Kidney glomerular epithelial cell (primary cell): Measurements from ENCODE around the gene GDF2.

Experiments used
- DNase-seq: peaks from one replicate; lab custom pipeline; 2025; lab: John Stamatoyannopoulos, UW

The GDF2 gene

DNA sequence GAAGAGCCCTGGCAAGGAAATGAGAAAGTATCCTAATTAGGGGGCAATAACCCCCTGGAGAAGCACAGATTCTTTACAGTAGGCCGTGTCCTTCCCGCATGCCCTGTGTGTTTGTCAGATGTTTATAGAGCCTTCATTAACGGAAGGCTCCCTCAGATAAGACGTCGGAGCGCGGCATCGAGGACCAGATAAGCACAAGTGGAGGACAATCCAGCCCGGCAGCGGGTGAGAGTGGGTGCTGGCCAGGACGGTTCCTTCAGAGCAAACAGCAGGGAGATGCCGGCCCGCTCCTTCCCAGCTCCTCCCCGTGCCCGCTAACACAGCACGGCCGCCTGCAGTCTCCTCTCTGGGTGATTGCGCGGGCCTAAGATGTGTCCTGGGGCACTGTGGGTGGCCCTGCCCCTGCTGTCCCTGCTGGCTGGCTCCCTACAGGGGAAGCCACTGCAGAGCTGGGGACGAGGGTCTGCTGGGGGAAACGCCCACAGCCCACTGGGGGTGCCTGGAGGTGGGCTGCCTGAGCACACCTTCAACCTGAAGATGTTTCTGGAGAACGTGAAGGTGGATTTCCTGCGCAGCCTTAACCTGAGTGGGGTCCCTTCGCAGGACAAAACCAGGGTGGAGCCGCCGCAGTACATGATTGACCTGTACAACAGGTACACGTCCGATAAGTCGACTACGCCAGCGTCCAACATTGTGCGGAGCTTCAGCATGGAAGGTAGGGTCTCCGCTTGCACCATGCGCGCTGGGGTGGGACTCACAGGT, at the start of gene GDF2:
TSS of gene GDF2 (plus strand) at position 155 of the 762 bp plus-strand sequence. CDS start at position 370, 215 bp downstream.
- no peak for DNase-seq

DNA sequence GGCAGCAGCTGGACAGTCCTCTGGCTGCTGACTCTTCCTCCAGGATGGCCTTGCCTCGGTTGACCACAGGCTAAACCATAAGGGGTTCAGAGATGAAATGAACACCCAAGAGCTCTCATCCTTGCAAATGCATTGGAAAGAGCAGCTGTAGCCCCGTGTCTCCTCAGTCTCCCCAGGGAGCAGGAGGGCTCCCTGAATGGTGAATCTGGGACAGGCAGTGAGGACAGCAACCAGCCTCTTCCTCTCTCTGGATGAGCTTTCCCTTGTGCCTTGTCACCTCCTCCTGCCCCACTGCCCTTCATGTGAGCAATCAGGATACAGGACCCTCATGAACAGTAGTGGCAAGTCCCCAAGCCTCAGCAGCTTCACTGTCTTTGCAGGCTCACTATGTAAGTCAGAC, 46.2 kb upstream of the GDF2 start:
- DNase-seq: no peak

DNA sequence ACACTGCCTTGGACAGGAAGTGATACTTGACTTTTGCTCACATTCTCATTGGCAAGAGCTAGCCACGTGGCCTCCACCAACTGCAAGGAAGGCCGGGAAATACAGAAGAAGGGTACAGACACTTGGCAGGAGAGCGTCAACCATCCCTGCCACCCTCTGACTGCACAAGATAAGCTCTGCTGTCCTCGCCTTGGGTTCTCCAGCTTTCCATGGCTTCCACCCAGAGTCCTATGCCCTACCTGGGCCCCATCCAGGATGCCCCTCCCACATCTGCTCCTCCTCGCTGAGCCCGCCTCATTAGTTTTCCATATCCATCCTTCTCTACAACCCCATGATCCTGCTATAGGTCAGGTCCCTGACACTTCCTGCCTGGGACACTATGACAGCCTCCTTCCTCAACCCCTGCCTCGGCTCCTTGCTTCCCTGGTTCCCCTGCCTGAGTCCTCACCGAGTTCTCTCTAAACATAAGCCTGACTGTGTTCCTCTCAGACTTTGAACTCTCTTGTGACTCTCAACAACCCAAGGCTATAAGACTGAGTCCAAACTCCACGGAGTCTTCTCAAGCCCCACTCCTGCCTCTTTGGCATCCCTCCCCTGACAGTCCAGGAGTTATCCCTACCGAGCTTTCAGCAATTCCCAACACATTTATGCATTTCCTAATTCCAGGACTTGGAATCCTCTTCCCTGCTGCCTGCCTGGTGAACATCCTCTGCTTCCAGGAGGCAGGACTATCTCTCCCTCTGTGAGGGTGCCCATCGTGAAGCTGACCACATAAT, 45.5 kb upstream of the GDF2 start:
- DNase-seq: no peak

DNA sequence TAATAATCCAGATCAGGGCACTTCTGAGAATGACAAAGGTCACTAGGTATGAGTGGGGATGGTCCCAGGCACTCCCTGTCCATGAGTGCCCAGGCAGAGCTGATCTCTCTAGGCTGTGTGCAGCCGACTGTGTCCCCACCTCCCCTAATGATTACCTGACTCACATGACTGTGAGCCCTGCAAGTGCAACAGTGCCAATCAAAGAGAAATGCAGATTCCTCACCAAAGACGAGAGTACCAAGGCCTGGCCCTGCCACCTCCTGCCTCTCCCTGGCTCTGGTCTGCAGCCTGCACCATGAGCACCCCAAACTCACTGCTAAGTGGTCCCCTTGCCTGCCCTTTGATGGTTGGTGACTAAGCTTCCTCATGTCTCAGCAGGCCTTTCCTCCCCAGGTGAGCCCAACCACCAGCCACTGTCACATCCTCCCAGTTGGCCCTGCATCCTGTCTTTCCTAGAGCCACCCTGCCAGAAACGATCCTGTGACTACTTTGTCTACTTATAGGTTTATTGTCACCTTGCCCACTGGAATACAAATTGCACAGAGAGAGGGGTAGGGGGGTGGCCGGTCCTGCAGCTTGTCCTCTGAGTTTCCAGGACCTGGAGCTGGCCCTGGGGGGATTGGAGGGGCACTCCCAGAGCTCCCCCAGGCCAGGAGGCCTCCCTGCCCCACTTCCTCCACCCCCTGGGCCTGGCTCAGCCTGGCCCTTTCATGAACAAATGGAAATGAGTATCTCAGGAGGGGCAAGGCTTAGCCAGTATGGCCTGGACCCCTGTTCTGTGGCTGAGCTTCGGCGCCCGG, 44.7 kb upstream of the GDF2 start:
- DNase-seq: no peak

DNA sequence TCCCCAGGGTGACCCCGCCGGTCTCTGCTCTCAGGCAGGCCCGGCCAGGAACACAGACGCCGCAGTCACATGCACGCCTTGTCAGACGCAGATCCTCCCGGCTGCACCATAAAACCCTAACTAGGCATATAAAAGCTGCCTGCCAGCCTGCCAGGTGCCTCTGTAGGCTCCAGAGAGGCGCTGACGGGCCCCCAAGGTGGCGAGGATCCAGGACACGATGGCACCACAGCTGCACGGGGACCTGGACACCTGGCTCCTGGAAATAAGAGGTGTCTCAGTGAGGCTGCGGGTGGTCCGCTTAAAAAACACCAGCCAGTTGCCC, 44.1 kb upstream of the GDF2 start:
- DNase-seq: no peak

DNA sequence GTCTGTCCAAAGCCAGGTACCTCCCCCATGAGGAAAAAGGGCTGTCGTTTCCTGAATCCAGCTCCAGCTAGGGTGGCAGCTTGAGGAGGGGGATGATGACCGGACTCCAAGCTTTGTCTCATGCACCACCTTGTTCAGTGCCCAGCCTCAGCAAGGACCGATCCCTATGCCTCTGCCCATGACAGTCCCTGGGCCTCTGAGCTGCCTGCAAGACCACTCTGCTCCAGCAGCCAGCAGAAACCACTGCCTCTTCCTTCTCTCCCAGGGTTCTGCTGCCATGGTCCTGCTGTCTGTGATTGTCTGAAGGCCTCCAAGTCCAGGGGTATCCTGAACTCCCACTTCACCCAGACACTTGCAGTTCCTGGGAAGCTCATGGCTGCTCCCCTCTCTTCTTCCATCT, 43.5 kb upstream of the GDF2 start:
- no peak for DNase-seq

DNA sequence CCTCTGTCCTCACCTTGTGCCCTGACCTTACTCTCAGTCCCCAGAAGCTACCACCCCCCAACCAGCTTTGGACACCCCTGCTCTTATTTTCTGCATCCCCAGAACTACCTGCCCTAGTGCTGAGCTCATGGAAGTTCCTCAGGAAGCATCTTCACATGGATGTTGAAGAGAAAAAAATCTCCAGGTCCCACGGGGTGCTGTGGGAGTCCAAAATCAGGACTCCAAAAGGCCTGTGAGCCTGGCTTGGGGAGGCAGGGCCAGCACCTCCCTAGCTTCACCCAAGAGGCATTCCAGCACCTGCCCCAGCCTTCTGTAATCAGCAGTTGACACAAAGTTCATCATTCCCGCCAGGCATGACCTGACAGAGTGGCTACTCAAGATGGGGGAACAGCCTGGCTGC, 43.0 kb upstream of the GDF2 start:
- DNase-seq: no peak

DNA sequence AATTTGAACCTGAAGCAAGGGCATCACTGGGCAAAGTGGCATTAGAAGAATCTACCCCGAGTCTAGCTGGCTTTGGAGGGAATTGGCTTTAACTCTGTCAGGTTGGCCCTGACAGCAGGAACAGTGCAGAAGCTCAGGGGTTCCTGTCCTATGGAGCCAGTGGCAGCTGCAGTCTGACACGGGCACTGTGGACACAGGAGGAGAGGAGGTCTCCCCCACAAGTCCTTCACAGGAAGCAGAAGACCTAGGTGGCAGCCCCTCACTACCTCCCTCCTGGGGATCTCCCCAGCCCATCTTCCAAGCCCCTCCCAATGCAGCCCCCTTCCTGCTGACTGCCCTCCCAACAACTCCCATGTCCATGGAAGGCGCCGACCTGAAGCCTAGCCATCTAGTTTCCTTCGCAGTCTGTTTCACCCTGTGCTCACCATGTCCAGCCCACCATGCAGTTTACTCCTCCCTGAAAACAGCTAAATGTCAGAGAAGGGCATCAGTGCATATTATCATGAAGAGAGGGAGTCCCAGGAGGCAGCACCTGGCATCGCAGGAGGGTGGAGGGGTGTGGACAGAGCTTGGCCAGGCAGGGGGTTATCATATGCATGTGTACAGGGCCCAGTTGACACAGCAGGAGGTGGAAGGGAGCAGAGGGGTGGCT, 40.1 kb upstream of the GDF2 start:
- DNase-seq: no peak

DNA sequence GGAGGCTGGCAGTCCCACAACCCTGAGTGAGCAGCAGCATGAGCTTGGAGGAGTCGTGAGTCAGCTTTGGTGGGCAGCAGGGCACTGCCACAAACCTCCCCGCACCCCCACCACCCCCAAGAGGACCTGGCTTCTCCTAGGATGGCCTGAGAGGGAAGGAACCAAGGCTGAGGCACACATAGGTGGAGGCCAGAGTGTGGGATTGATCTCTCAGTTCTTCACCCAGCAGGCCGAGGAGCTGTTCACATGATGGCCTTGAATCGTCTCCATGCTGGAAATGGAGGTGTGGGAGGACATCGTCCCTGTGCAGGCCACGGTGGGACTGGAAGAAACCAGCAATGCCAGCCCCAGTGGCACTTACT, 39.6 kb upstream of the GDF2 start:
- no peak for DNase-seq

DNA sequence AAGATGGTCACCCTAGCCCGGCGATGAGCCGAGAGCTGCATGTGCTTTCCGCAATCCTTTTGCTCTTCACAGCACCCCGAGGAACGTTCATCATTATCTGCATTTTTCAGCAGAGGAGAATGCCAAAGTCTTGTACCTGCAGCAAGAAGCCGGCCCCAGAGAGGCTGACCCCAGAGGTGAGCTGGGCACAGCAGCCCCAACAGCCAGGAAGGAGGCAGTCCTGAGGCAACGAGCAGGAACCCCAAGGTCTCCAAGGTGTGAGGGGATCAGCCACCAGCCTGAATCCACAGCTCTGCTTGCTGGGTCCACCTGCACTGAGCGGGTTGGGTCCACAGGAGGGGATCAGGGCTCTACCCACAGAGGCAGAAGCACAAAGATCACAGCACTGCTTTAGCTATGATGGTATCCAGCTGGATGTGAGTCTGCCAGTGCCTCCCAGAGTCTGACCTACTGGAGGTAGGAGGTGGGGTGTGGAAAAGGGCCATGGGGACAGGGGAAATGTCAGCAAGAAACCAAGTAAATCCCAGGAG, 39.1 kb upstream of the GDF2 start:
- DNase-seq: no peak

DNA sequence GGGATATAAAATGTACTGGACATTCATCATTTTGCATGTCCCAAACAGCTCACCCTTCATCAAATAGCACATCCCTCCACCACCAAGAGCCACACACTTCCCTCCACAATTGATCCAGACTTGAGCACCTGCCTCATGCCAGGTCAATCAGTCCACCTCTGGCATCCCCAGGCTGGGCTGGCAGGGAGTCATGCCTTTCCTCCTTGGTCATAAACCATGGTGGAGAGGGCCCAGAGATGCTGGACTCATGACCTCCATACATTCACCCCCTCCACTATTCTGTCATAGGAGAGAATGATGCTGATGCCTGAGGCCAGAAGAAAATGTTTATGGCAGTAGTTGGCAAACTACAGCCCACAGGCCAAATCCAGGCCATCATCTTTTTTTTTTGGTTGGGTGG, 38.4 kb upstream of the GDF2 start:
- no peak for DNase-seq

DNA sequence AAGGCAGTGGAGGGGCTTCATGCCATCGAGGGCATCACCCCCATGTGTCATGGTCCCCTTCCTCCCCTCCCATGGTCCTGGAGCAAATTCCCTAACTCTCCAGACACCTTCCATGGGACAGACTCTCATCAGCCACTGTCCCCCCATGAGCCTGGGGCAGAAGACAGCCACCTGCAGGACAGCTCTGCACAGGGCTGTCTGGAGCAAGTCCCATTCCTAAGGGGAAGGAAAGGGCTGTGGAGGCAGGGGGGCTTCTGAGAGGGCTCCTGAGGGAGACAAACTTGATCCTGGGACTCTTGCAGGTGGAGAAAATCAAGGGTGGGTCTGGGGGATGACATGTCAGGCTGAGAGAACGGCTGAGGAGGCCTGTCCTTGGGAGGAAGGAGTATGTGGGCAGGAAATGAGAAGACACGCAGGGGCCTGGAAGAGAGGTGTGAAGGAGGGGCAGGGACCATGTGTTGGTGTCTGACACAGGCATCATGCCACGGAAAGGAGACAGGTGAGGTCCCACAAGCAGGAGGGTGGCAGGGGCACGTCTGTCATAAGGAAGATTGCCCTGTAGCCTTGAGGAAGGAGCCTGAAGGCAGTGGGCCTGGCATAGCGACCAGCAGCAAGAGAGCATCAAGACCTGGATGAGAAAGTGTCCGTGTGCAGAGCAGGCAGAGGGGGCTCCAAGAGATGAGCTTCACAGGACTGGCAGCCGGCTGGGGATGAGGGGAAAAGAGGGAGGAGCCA, 36.7 kb upstream of the GDF2 start:
- DNase-seq: no peak

DNA sequence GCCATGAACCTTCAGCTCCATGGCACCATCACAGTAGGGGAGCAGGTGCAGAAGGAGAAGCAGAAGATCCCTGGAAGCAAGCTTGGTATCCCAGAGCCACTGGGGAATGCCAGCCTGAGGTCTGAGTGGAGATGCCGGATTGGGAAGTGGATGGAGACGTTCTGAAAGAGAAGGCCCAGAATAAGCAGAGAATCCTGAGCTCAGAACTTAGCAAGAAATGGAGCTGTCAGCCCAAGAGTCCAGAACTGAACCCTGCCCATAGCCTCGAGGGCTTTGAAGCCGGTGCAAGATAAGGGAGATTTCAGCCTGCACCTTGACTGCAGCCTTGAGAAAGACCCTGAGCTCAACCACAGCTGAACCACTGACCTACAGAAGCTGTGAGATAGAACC, 36.1 kb upstream of the GDF2 start:
- DNase-seq: no peak

DNA sequence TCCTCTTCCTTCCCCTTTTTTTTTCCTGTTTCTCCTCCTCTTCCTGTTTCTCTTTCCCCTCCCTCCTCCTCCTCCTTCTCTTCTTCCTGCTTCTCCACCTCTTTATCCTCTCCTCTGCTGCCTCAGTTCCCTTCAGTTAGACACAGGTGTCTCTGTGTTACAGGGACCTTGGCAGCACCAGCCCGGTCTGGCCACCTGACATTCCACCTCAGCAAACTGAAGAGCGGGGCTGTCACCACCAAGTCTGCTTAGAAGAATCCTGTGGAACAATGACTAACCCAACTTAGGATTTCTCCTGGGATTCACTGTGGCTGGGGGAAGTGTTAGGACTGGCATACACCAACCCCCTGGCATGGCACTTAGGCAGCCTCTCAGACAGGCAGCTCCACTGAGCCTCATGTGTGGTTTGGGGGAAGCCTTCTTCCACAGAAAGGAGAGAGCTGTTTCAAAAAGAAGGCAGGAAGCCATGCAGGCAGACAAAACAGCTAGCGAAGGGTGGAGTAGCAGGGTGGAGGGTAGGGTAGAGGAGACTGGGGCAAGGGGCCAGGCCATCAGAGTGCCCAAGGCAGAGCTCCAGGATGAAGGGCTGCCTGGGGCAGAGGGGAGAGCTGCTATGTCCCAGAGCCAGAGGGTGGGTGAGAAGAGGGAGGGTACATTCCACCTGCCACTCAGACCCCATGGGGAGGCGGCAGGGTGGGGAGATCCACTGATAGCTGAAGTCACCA, 35.5 kb upstream of the GDF2 start:
- DNase-seq: no peak

DNA sequence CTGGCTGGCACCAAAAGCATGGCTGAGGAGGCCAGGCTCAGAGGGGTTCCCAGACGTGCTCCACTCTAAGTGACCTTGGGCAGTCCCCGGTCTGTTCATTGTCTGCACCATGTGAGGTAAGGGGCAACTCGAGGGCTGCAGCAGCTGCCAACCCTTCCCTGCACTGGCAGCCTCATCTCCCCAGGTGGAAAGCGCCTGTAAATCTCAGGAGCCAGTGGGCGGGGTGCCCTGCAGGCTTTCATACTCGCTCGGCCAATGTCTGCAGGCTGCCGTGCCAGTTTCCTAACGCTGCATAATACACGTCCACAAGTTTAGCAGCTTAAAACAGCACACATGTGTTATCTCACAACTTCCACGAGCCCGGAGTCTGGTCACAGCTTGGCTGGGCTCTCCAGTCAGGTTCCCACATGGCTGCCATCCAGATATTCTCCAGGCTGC, 34.9 kb upstream of the GDF2 start:
- no peak for DNase-seq

DNA sequence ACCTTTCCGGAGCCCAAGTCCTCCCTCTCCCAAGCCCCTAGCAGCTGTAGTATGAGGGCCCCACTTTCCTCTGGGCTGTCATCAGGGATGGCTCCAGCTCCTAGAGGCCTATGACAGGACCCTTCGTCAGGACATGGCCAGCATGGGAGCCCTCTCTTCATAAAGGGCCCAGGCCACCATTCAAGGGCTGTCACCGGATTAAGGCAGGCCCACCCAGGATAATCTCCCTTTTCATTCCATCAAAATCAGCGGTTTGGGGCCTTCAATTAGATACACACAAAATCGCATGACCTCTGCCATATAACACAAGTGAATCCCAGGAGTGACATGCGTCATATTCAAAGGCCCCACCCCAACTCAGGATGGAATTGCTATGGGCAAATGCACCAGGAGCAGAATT, 34.4 kb upstream of the GDF2 start:
- DNase-seq: no peak

DNA sequence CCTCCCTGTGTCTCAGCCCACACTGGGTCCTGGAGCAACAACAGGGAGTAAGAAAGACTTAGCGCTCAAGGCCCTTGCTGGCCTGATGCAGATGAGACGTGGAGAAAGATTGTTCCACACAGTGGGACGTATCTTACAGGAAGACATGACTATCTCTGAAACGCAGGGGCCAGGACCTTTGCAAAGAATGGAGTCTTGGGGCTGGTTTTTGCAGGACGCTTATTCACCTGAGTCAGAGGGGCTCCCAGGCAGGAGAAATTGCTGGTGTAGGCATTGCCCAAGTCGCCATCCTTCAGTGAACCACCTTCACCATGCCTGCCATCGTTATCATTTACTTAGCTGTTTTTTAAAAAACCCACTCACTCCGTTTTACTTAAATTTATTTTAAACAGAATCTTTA, 34.0 kb upstream of the GDF2 start:
- DNase-seq: no peak

DNA sequence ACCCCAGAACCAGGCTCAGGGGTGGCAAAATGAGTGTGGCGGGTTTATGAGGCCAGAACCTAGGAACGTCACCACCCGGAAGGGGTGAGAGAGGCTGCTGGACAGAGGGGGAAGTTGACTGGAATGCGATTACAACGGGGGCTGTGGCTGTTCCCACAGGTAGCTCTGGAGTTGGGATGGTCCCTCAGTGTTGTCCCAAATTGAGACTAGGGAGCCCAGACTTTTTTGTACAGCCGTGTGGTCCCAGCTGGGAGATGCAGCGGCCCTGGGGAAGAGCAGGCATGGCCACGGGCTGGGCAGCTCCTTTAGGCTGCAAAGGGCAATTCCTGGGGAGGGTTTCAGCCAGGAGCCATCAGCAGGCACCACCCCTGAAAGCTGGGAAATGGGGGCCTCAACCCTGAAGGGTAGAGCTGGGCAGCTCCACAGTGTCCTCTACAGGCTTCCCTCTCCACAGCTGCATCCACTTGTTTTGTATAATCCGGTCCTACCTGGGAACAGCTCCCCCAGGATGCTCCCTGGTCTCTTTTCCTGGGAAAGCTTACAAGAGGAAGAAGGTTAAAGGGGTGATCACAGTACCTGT, 33.2 kb upstream of the GDF2 start:
- no peak for DNase-seq

DNA sequence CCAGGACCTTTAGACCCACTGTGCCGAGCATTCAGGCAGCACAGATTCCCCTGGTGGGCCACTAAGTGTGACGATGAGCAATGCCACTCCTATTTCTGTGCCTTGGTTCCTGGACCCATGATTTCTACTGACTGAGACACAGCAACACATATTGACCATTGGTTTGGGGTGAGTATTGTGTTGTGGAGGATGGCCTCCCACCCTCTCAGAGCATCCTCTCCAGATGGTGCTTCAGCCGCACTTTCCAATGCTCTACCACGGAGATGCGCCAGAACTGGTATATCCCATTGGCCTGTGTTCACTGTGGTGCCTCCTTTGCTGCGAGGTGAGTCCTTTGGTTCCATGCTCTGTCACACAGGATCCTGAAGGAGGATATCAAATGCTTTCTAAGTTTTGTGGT, 32.3 kb upstream of the GDF2 start:
- DNase-seq: no peak

DNA sequence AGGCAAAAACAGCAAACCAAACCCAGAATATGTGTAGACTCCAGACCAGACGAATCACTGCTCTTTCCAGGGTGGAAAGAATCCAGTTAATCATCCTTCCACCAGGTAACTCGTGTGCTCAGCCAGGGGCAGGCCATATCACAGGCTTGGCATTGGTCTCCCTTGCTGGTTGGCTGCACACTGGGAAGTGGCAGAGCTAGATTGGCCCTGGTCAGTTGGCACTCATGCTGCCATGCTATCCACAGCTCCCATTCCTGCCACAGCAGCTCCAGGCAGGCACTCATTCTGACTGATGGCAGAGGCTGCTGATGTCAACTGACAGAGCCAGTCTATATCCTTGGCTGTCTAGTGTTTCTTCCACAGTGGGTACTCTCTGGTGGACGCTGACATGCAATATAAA, 31.9 kb upstream of the GDF2 start:
- DNase-seq: no peak

DNA sequence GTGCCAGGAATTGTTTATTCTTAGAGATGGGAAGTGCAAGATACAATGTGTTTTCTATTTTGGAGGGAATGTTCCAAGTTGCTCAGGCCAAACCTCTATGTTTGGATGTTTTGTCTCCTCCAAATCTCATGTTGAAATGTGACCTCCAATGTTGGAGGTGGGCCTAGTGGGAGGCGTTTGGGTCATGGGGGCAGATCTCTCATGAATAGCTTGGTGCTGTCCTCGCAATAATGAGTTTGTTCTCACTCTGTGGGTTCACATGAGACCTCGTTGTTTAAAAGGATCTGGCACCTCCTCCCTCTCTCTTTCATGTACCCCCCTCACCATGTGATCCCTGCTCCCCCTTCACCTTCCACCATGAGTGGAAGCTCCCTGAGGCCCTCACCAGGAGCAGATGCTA, 30.6 kb upstream of the GDF2 start:
- no peak for DNase-seq
